Gastroesophageal sphincter (tissue), 3 donors: ENCODE results near the gene ZEB1.

Source experiments
- EP300 ChIP-seq: sonication (generic); formaldehyde crosslinking; IDR thresholded peaks from one replicate; pipeline ENCODE4 v1.6.1; 2017; ENCODE audit warnings: antibody characterized with exemption, mild to moderate bottlenecking
- TF ChIP-seq, protein P1 (sequence below), 4 experiments: fragments of 200-600 bp in 2 of 4; fragments of 450-650 bp in 2 of 4; sonication (generic) in 1 of 4; IDR thresholded peaks; one replicate each; pipeline ENCODE4 v1.5.1; 2017 to 2019; ENCODE audit warnings: antibody characterized with exemption in 4 of 4, mild to moderate bottlenecking in 2 of 4, moderate library complexity in 2 of 4

GRCh38 chr10:31422634-31423033 lies 103.6 kb downstream of the ZEB1 start:
- TF ChIP-seq EP300: no peak
- TF ChIP-seq, protein P1, sequence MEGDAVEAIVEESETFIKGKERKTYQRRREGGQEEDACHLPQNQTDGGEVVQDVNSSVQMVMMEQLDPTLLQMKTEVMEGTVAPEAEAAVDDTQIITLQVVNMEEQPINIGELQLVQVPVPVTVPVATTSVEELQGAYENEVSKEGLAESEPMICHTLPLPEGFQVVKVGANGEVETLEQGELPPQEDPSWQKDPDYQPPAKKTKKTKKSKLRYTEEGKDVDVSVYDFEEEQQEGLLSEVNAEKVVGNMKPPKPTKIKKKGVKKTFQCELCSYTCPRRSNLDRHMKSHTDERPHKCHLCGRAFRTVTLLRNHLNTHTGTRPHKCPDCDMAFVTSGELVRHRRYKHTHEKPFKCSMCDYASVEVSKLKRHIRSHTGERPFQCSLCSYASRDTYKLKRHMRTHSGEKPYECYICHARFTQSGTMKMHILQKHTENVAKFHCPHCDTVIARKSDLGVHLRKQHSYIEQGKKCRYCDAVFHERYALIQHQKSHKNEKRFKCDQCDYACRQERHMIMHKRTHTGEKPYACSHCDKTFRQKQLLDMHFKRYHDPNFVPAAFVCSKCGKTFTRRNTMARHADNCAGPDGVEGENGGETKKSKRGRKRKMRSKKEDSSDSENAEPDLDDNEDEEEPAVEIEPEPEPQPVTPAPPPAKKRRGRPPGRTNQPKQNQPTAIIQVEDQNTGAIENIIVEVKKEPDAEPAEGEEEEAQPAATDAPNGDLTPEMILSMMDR (IDR thresholded peaks at IDR 0.05): no peak
